Stomach (tissue), 4 donors: ENCODE data around the gene ELF5.

Source experiments
- POLR2A ChIP-seq, 4 donors: fragments of 450-650 bp; IDR thresholded peaks; one replicate each; pipeline ENCODE4 v1.6.1; 2016; ENCODE audit warnings: antibody characterized with exemption in 4 of 4, control low read depth in 2 of 4, mild to moderate bottlenecking in 1 of 4, moderate library complexity in 1 of 4
- POLR2AphosphoS5 ChIP-seq, 3 donors: sonication (generic); formaldehyde crosslinking; IDR thresholded peaks; one replicate each; pipeline ENCODE4 v1.6.1; 2016; ENCODE audit warnings: antibody characterized with exemption in 3 of 3
- TF ChIP-seq, protein P1 (sequence below), 7 experiments: fragments of 450-650 bp in 4 of 7; fragments of 200-600 bp in 3 of 7; sonication (generic) in 3 of 7; IDR thresholded peaks; one replicate each; pipeline ENCODE4 v1.5.1; 2016 to 2019; ENCODE audit warnings: antibody characterized with exemption in 7 of 7, control low read depth in 2 of 7, mild to moderate bottlenecking in 1 of 7

DNA sequence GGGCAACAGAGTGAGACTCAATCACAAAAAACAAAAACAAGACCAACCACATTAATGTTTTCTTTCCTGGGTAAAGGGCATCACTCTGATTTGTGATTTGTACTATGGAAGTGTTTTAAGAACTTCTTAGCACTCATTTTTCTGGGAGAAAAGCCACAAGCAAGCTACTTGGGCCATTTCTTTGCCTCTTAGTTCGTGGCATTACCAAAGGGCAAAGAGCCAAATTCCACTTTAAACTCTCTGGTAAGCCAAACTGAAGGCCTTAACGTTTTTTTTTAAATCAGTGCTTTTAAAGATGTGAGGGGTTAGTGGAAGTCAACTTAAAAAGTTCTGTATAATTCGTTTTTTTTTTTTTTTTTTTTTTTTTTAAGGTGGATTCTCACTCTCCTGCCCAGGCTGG lies 37.9 kb downstream of the ELF5 start:
- TF ChIP-seq POLR2A (IDR thresholded peaks at IDR 0.05) (no peak), POLR2AphosphoS5 (IDR thresholded peaks at IDR 0.05) (no peak)
- TF ChIP-seq, protein P1, sequence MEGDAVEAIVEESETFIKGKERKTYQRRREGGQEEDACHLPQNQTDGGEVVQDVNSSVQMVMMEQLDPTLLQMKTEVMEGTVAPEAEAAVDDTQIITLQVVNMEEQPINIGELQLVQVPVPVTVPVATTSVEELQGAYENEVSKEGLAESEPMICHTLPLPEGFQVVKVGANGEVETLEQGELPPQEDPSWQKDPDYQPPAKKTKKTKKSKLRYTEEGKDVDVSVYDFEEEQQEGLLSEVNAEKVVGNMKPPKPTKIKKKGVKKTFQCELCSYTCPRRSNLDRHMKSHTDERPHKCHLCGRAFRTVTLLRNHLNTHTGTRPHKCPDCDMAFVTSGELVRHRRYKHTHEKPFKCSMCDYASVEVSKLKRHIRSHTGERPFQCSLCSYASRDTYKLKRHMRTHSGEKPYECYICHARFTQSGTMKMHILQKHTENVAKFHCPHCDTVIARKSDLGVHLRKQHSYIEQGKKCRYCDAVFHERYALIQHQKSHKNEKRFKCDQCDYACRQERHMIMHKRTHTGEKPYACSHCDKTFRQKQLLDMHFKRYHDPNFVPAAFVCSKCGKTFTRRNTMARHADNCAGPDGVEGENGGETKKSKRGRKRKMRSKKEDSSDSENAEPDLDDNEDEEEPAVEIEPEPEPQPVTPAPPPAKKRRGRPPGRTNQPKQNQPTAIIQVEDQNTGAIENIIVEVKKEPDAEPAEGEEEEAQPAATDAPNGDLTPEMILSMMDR (IDR thresholded peaks at IDR 0.05), result no peak
